Thoracic aorta (tissue), 2 donors: ENCODE results near the gene RAET1G. TPM values are rescaled to one million over a fixed set of nuclear protein-coding genes. Genes with fewer than 3 reads are reported as not detected.
"Not testable (repeated sequence)": the region's sequence is repeated elsewhere in the genome, so short reads cannot be mapped to it uniquely, and the experiment has no call there.

Experiments used
- ATAC-seq: fragments of 150-250 bp; one replicate; pipeline ENCODE4 v1.8.0; 2017; ENCODE audit warnings: low read depth; ENCODE audit not compliant: insufficient number of reproducible peaks, low FRiP score
- DNase-seq: peaks from one replicate; pipeline ENCODE4 v3.0.0-alpha.2; 2020; ENCODE audit warnings: low spot score
- H3K27ac ChIP-seq, 2 donors: fragments of 200-600 bp; sonication (generic); 1 replicate in 1 of 2; 2 replicates in 1 of 2; pipeline ENCODE4 v1.5.1; 2016; ENCODE audit warnings: mild to moderate bottlenecking in 2 of 2, moderate library complexity in 2 of 2
- H3K27me3 ChIP-seq: fragments of 200-600 bp; sonication (generic); replicated peaks from 2 replicates; pipeline ENCODE4 v1.6.0; 2016; ENCODE audit warnings: mild to moderate bottlenecking; ENCODE audit not compliant: insufficient read depth
- H3K36me3 ChIP-seq: fragments of 200-600 bp; sonication (generic); one replicate; pipeline ENCODE4 v1.5.1; 2016
- H3K4me1 ChIP-seq, 2 donors: fragments of 200-600 bp; sonication (generic); 1 replicate in 1 of 2; 2 replicates in 1 of 2; pipeline versions ENCODE4 v1.5.1 to v1.6.0; 2016; ENCODE audit warnings: low read depth in 2 of 2, mild to moderate bottlenecking in 1 of 2; ENCODE audit not compliant: control insufficient read depth in 1 of 2
- H3K4me3 ChIP-seq: fragments of 200-600 bp; sonication (generic); 2 replicates; pipeline ENCODE4 v1.5.1; 2016; ENCODE audit warnings: mild to moderate bottlenecking
- H3K9me3 ChIP-seq: fragments of 200-600 bp; sonication (generic); 2 replicates; pipeline ENCODE4 v1.5.1; 2016
- total RNA-seq, 2 donors: library from RNA; depleted of rRNA; stranded (reverse); fragments of >200 nt; gene quantifications; one replicate each; pipeline versions ENCODE4 v1.1.0 to v1.2.3, GENCODE V29; 2016
- TF ChIP-seq, protein P1 (sequence below): fragments of 200-600 bp; sonication (generic); IDR thresholded peaks from one replicate; pipeline ENCODE4 v1.5.1; 2019; ENCODE audit warnings: antibody characterized with exemption

Gene RAET1G
- total RNA-seq, 2 donors from 2014 or later = not detected

DNA sequence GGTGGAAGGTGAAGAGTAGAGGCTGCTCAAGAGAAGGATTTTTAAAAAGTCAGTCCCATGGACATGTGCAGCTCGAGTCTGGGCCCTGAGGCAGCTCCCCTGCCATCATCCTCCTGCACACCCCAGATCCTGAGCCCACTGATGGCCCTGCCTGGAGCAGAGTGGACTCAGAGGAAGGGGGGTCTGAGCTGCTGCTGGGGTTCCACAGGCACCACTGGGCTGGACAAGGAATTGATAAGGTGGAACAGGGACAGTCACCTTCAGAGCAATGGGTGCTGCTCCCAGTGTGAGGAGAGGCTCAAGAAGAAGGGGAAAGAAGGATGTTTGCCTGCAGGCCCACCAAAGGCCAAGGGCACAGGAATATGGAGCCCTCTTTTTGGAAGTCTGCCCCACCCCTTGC is 25.1 kb upstream of the RAET1G start:
- Histone ChIP-seq H3K9me3 (no peaks in the 10 kb centered on the region), H3K4me3 (no peak overlapping the region), H3K36me3 (no peaks in the 10 kb centered on the region), H3K27me3 (no peaks in the 10 kb centered on the region), H3K27ac (no peak overlapping the region), H3K4me1 (no peaks in the 10 kb centered on the region)
- DNase-seq = no peak
- ATAC-seq = no peak
- TF ChIP-seq, protein P1, sequence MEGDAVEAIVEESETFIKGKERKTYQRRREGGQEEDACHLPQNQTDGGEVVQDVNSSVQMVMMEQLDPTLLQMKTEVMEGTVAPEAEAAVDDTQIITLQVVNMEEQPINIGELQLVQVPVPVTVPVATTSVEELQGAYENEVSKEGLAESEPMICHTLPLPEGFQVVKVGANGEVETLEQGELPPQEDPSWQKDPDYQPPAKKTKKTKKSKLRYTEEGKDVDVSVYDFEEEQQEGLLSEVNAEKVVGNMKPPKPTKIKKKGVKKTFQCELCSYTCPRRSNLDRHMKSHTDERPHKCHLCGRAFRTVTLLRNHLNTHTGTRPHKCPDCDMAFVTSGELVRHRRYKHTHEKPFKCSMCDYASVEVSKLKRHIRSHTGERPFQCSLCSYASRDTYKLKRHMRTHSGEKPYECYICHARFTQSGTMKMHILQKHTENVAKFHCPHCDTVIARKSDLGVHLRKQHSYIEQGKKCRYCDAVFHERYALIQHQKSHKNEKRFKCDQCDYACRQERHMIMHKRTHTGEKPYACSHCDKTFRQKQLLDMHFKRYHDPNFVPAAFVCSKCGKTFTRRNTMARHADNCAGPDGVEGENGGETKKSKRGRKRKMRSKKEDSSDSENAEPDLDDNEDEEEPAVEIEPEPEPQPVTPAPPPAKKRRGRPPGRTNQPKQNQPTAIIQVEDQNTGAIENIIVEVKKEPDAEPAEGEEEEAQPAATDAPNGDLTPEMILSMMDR = no peak

DNA sequence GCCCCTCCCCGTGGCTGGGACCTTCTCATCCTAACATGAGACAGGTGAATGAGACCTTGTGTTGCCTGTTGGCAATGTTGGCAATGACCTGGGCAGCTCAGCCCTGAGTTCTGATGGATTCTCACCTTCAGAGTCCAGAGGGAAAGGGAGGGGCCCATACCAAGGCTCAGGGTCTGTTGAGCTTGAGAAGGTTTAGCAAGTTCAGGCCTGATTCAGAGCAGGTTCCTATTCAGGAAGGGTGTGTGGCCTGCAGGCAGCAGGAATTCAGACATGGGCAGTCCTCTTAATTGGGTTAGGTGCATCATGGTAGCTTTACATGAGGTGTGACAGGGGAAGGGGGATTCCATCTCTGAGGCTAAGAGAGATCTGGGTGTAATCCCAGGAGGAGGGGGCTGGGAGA is 24.6 kb upstream of the RAET1G start:
- ATAC-seq, H3K9me3 ChIP-seq, H3K4me3 ChIP-seq, H3K4me1 ChIP-seq, DNase-seq, H3K27me3 ChIP-seq, H3K27ac ChIP-seq, H3K36me3 ChIP-seq: not testable (repeated sequence)

DNA sequence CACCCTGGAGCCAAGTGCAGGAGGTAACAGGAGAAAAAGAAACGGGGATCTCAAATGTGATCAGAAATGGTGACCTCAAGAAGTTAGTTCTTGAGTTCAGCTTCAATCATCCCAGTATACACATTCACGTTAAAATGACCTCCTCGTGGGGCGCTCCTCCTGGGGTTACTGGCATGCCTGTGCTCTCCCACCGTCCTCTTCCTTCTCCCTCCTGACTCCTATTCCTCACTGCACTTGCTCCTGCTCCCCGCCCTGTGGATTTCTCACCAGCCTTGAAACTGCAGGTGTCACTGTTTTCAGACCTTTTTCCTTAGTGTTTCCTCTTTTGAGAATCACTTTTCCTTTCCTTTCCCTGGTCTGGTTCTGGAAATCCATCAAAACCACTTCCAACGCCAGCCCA is 23.7 kb upstream of the RAET1G start:
- H3K36me3 ChIP-seq, H3K4me1 ChIP-seq, H3K9me3 ChIP-seq, H3K27ac ChIP-seq, DNase-seq, H3K27me3 ChIP-seq, ATAC-seq, H3K4me3 ChIP-seq: not testable (repeated sequence)

DNA sequence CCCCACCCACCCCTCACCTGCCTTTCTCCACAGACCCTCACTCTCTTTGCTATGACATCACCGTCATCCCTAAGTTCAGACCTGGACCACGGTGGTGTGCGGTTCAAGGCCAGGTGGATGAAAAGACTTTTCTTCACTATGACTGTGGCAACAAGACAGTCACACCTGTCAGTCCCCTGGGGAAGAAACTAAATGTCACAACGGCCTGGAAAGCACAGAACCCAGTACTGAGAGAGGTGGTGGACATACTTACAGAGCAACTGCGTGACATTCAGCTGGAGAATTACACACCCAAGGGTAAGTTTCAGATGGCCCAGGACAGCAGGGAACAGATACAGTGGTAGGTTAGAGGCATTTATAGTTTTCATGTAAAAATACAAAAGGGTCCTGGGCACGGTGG is 22.4 kb upstream of the RAET1G start:
- H3K27me3 ChIP-seq, ATAC-seq: not testable (repeated sequence)

DNA sequence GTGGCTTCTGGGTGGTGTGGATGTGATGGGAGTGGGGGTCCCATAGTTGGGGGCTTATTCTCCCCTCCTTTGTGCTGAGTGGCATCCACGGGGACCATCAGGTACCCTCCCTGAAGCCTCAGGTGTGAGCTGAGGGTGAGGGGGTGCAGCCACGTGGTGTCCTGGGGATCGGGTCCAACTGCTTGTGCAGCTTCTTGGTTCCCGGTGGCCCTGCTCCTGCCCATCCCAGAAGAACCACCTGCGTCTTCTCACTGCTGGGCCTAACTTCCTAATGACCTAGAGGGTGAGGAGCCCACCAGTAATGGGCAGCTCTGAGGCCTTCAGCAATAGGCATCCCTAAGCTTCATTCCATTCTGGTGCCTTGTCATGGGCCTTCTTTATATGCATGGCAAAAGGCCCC is 20.4 kb upstream of the RAET1G start:
- H3K36me3 ChIP-seq, H3K4me3 ChIP-seq, H3K9me3 ChIP-seq, ATAC-seq, H3K27ac ChIP-seq, DNase-seq: not testable (repeated sequence)
- H3K4me1 ChIP-seq = peaks cover 14 to 18% of the 10 kb centered on the region in 2 donors
- peaks cover 27% of the 10 kb centered on the region for H3K27me3 ChIP-seq

More for the DNA sequence above, 22.4 kb upstream of the RAET1G start:
- not testable (repeated sequence) for DNase-seq, H3K27ac ChIP-seq, H3K36me3 ChIP-seq, H3K4me3 ChIP-seq, H3K9me3 ChIP-seq
- peaks cover 7 to 11% of the 10 kb centered on the region in 2 donors for H3K4me1 ChIP-seq

DNA sequence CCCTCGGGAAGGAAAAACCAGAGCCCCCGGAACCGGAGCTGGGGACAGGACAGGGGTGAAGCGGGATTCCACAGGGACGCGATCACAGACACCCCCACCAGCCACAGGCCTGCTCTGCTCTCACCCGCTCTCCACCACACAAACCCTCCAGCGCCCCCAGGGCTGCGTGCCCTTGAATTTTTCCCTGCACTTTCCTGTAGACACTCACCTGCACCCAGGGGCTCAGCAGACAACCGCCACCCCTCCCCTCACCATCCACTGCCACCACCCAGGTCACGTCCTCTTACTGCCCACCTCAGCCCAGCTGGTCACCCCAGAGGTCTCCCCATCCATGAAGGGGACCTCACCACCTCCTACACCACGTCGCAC is 19.5 kb upstream of the RAET1G start:
- Histone ChIP-seq H3K9me3 (no peaks in the 10 kb centered on the region), H3K27ac (no peak overlapping the region), H3K4me1 (peaks cover 16 to 21% of the 10 kb centered on the region in 2 donors), H3K36me3 (no peaks in the 10 kb centered on the region), H3K4me3 (peak overlapping the region; percentile 77), H3K27me3 (peaks cover 29% of the 10 kb centered on the region)
- no peak for DNase-seq
- no peak for ATAC-seq
- TF ChIP-seq, protein P1 = no peak

DNA sequence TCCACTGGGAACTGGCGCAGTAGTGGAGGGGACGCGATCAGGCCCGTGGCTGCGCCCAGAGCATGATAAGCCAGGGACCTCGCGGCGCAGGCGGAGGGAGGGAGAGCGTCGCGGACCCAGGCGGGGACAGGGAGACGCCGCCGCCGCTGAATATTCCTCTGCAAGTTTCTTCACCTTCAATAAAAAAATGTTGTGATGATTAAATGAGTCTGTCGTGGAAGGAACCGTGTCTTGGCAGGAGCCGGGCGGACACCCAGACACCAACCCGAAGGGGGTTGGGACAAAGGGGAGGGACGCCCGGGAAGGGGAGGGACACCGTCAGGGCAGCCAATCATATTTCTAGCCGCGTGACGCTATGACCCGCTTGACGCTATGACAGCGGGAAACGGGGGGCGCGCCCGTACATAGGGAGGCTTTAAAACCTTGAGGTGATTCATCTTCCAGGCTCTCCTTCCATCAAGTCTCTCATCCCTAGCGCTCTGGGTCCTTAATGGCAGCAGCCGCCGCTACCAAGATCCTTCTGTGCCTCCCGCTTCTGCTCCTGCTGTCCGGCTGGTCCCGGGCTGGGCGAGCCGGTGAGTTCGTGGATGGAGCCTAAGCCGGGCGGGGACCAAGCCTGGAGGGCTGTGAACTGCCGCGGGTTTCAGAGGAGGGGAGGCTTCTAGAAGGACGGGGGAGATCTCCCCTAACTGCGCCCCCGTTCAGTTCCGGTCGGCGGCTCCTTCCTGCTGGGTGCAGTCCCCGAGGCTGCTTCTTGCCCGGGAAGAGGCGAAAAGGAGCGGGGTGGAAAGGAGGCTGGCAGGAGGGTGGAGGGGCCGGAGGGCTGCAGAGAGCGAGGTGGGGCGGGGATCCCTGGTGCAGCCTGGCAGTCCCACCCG is 18.9 kb upstream of the RAET1G start, which contains the start of gene ULBP2:
ULBP2 (plus strand) TSS at position 432 of the 878 bp plus-strand sequence; CDS start at position 491, 59 bp downstream.
- H3K27me3 ChIP-seq = peaks cover 33% of the 10 kb centered on the region
- peak; percentile 88 for ATAC-seq

More for the DNA sequence above, 18.9 kb upstream of the RAET1G start, which contains the start of gene ULBP2:
- Histone ChIP-seq H3K4me1 (peaks cover 16 to 21% of the 10 kb centered on the region in 2 donors), H3K27ac (no peak within 1 kb of the TSS), H3K36me3 (no peaks in the 10 kb centered on the region), H3K4me3 (peak within 1 kb of the TSS; percentile 77), H3K9me3 (no peaks in the 10 kb centered on the region)
- TF ChIP-seq, protein P1 = no peak
- peak; percentile 67 for DNase-seq
